Mesenteric fat pad (tissue), 1 donor: ENCODE data around the gene KIAA0513. TPM values are rescaled to one million over a fixed set of nuclear protein-coding genes. Genes with fewer than 3 reads are reported as not detected.
"Not testable (repeated sequence)": the region's sequence is repeated elsewhere in the genome, so short reads cannot be mapped to it uniquely, and the experiment has no call there.

Experiments
- DNase-seq: peaks from one replicate; pipeline ENCODE4 v3.0.0-alpha.2; 2020; ENCODE audit warnings: low spot score
- total RNA-seq: library from RNA; stranded (reverse); fragmentation: NEBNext Ultra II Directional; extraction: Animal tissue kit (Norgen Biotek cat#: 25700); gene quantifications from one replicate; pipeline ENCODE4 v1.2.1, GENCODE V29; 2021
- donor health status: DM: yes; HTN: yes; CAD: no.

The KIAA0513 gene
- total RNA-seq, 1 donor from 2014 or later, result 12.7 TPM

GRCh38 chr16:85047867-85048455, 20.4 kb downstream of the KIAA0513 start:
- DNase-seq, result no peak

- no peak for DNase-seq
Measured at GRCh38 chr16:85048921-85049562, 21.4 kb downstream of the KIAA0513 start.

GRCh38 chr16:85049706-85050305, 22.2 kb downstream of the KIAA0513 start:
- no peak for DNase-seq

GRCh38 chr16:85051067-85051581, 23.5 kb downstream of the KIAA0513 start:
- DNase-seq, result no peak

GRCh38 chr16:85051683-85052082, 24.1 kb downstream of the KIAA0513 start:
- no peak for DNase-seq

GRCh38 chr16:85052536-85052935, 24.9 kb downstream of the KIAA0513 start:
- DNase-seq, result no peak

GRCh38 chr16:85054321-85054720, 26.7 kb downstream of the KIAA0513 start:
- DNase-seq, result not testable (repeated sequence)

- no peak for DNase-seq
Measured at GRCh38 chr16:85054948-85055492, 27.4 kb downstream of the KIAA0513 start.

- no peak for DNase-seq
Measured at GRCh38 chr16:85055493-85056210, 28.1 kb downstream of the KIAA0513 start.

GRCh38 chr16:85056211-85056748, 28.7 kb downstream of the KIAA0513 start:
- DNase-seq, result no peak

- DNase-seq, result no peak
Measured at GRCh38 chr16:85057212-85057889, 29.8 kb downstream of the KIAA0513 start.

- no peak for DNase-seq
Measured at GRCh38 chr16:85057948-85058347, 30.4 kb downstream of the KIAA0513 start.

- no peak for DNase-seq
Measured at GRCh38 chr16:85058909-85059308, 31.3 kb downstream of the KIAA0513 start.

- DNase-seq, result no peak
Measured at GRCh38 chr16:85061566-85061965, 34.0 kb downstream of the KIAA0513 start.

GRCh38 chr16:85062323-85062722, 34.7 kb downstream of the KIAA0513 start:
- no peak for DNase-seq

GRCh38 chr16:85062845-85063244, 35.2 kb downstream of the KIAA0513 start:
- no peak for DNase-seq

GRCh38 chr16:85064186-85064585, 36.6 kb downstream of the KIAA0513 start:
- DNase-seq, result no peak

GRCh38 chr16:85065099-85065498, 37.5 kb downstream of the KIAA0513 start:
- no peak for DNase-seq

GRCh38 chr16:85066346-85066885, 38.8 kb downstream of the KIAA0513 start:
- no peak for DNase-seq

- no peak for DNase-seq
Measured at GRCh38 chr16:85067024-85067423, 39.4 kb downstream of the KIAA0513 start.
